GM12864 (cell line): ENCODE results near the gene BRD1.

Source experiments
- DNase-seq: peaks from one replicate; pipeline ENCODE4 v3.0.0-alpha.2; 2011; ENCODE audit warnings: low read depth
- H3K4me3 ChIP-seq: 2 replicates; pipeline ENCODE4 v1.5.1; 2011; ENCODE audit warnings: mild to moderate bottlenecking, low read depth, low read length, control low read depth
- TF ChIP-seq, protein P1 (sequence below): IDR thresholded peaks from 2 replicates; pipeline ENCODE4 v1.5.1; 2011; ENCODE audit warnings: low read depth, mild to moderate bottlenecking, moderate library complexity, low read length, control low read depth, inconsistent platforms; ENCODE audit errors: missing control alignments

Gene BRD1

DNA sequence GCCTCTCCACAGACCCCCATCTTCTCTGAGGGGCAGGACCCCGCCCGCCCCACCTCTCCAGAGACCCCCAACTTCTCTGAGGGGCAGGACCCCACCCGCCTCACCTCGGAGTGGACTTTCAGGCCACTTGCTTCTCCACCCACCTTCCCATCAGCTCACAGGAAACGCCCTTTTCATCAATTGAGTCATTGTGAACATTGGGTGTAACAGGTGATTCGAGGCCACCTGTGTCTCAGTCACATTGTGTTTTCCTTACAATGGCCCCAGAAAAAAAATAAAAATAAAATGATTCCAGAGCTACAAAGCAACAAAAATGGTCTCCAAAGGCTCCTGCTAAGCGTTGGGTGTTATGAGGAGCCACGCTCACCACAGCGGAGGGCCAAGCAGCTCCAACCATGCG lies 36.0 kb downstream of the BRD1 start:
- DNase-seq, result no peak
- H3K4me3 ChIP-seq, result no peak overlapping the region
- TF ChIP-seq, protein P1, sequence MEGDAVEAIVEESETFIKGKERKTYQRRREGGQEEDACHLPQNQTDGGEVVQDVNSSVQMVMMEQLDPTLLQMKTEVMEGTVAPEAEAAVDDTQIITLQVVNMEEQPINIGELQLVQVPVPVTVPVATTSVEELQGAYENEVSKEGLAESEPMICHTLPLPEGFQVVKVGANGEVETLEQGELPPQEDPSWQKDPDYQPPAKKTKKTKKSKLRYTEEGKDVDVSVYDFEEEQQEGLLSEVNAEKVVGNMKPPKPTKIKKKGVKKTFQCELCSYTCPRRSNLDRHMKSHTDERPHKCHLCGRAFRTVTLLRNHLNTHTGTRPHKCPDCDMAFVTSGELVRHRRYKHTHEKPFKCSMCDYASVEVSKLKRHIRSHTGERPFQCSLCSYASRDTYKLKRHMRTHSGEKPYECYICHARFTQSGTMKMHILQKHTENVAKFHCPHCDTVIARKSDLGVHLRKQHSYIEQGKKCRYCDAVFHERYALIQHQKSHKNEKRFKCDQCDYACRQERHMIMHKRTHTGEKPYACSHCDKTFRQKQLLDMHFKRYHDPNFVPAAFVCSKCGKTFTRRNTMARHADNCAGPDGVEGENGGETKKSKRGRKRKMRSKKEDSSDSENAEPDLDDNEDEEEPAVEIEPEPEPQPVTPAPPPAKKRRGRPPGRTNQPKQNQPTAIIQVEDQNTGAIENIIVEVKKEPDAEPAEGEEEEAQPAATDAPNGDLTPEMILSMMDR, result no peak

DNA sequence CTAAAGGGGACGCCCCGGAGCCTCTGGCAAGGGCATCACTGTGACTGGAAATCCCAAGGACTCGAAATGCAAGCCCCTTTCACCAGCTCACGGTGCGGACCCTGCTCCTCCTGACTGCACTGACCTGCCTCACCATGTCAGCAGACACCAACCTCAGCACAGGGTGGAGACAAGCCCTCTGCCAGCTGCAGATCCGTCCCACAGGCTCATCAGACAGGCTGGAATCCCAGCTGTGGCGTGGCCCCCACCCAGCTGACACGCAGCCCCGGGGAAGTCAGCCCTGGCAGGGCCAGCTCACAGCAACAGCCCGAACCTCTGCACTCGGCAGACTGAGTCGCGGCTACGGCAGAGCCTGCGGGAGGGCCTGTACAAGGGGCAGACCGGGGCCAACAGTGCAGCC lies 36.8 kb downstream of the BRD1 start:
- no peak overlapping the region for H3K4me3 ChIP-seq
- DNase-seq, result no peak
- TF ChIP-seq, protein P1, result no peak

DNA sequence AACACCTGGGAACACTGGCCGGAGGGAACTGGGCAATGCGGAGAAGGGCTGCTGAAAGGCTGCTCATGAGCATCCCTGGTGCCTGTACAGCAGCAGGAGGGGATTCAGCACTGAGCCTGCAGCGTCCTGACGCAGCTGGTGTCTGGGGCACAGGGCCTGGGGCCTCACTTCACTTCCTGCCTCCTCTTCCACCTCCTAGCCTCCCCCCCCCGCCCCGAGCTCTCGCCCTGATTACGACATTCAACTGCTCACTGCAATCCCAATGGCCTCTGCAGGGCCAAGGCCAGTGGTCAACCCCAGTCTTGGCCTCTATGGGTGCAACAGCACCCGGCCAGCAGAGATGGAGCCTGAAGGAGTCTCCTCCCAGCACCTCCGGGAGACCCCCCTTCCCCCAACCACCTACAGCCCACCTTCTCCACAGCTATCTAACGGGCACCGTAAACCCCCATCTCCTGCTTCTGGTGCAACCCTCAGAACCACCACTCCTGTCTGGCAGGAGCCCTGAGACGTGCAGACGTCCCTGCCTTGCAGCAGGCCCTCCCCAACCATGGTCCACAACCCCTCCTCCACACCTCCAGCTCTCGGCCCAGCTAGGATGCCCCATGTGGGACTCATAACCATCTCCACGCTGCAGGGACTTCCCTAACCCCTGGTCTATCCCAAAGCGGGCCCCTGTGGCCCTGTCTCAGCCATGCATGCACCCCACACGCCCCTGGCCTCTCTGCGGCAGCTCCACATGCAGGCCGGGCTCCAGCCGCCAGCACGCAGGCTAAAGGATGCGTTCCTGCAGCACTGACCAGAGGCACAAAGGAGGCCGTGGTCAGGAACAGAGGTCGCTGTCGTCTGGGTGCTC lies 38.2 kb downstream of the BRD1 start:
- TF ChIP-seq, protein P1, result no peak
- DNase-seq, result no peak
- H3K4me3 ChIP-seq, result no peak overlapping the region

DNA sequence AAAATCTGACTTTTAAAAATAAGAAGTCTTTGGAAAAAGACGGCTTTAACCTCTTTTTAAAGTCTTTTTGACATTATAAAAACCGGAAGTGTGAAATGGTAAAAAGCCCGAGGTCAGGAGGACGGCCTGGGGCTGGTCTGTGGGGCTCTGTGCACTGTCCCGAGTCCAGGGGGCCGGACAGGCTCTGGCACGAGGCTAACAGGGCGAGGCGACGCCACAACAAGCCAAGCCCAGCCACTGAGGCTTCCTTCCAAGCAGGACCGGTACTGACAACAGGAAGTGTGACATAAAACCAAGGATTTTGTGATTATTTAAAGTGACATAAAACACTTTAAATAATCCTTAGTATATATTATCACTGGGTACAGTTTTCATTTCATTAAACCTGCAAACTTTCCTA lies 39.2 kb downstream of the BRD1 start:
- no peak overlapping the region for H3K4me3 ChIP-seq
- DNase-seq, result no peak

DNA sequence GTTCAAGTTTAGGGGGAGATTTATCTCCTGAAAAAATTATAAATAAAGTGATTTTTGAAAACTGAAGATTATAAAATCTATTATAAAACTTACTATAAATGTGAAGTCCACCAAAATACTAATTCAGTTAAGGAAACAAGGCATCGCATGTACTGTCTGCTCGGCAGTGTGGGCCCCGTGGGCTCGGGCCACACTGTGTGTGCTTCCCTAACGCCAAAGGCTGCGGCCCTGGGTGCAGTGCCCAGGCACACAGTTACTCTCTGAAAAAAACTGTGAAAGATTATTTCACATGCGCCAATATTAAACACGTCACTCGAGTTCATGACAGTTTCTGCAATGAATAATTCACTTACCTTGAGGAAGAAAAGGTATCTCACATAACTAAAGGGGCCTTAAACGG lies 39.8 kb downstream of the BRD1 start:
- TF ChIP-seq, protein P1, result no peak
- DNase-seq, result no peak

More for the DNA sequence above, 39.2 kb downstream of the BRD1 start:
- TF ChIP-seq, protein P1, result no peak

DNA sequence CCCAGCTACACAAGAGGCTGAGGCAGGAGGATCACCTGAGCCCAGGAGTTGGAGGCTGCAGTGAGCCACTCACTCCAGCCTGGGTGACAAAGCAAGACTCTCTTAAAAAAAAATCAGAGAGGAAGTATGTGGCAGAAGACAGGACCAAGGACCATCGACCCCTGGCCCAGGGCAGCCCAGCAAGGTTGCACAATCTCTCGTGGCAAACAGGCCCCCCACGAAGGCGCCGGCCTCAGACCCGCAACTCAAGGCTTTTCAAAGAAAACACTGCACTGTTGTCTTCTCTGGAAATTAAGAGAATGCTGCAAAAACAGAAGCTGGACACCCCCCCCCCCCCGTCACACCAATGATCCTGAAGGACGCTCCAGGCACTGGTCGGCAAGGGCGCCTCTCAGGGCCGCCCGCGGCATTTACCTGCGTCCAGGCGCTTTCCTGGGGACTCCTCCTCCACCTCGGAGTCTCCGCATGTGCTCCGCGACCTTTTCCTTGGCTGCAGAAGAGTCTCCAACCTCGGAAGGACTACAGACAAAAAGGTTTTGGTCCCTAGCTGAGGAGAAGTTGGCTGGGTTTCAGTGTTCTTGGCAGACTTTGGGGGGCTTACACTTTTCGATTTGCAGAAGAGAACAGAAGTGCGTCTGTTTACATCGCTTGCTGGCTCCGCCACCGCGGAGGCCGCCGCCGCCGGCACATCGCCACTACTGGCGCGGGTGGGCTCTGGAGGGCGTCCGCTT lies 40.5 kb downstream of the BRD1 start:
- TF ChIP-seq, protein P1, result no peak
- no peak overlapping the region for H3K4me3 ChIP-seq
- DNase-seq, result no peak

More for the DNA sequence above, 39.8 kb downstream of the BRD1 start:
- H3K4me3 ChIP-seq, result no peak overlapping the region
